GM18498 (cell line): ENCODE results near the gene MAGEL2.

Experiments
- ATAC-seq: cut with Tn5 transposase; IDR thresholded peaks from one replicate; pipeline ENCODE4 v1.9.1; 2021; ENCODE audit warnings: mild to moderate bottlenecking, moderate library complexity; ENCODE audit not compliant: unreplicated experiment

Gene MAGEL2

DNA sequence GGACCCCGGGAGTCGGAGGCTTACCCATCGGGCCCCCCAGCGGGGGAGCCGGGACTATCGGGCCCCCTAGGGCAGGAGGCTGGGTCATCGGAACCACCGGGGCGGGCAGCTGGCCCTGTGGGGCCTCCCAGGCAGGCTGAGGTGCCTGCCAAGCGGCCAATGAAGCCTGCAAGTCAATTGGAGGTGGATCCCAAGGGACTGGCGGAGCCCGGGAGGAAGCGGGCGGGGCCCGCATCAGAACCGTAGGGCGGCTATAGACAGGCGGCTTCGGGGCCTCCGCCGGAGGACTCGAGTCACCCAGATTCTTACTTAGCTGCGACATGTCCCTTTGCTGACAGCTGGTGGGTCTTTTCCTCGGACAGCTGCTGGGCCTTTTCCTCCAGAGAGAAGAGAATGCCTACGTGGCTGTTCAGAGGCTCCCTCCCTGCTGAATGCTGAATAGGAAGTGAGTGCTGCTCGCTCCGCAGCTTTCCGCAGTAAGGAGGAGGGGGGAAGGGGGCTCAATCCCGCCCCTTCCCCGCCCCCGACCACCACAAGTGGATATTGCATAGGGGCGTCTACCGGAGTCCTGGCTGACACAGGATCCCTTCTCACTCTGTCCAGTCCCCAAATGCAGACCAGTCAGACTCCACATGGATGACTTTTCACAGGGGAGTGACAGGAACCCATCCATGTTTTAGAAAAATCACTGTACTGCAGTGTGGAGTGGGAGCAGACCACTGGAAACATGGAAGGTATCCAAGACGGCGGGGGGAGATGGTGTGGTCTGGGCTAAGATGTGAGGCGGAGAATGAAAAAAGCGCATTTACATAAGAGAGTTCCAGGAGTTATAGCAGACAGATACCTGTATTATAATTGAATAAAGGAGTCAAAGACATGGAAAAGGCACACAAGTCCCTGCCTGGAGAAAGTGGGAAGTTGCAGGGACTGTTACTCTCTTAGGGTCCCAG is at the start of gene MAGEL2:
MAGEL2 (minus strand) TSS at position 447 of the 950 bp plus-strand sequence; CDS start at position 322, 125 bp downstream.
- no peak for ATAC-seq

DNA sequence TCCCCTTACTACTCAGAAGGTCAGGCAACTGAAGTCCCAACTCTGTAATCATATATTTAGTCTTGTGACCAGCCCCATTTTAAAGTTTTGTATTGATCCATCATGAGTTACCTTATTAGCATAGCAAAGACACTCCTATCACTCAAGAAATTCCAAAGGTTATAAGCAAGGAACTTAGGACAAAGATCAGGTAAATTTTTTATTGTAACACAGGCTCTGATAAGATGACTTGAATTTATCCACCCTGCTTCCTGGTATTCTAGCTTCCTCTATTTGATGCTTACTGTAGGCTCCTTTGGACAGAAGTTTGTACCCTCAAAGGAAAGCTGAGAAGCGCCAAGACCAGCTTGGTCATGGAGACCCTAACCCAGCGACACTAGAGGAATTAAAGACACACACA is 47.6 kb upstream of the MAGEL2 start:
- ATAC-seq = no peak

DNA sequence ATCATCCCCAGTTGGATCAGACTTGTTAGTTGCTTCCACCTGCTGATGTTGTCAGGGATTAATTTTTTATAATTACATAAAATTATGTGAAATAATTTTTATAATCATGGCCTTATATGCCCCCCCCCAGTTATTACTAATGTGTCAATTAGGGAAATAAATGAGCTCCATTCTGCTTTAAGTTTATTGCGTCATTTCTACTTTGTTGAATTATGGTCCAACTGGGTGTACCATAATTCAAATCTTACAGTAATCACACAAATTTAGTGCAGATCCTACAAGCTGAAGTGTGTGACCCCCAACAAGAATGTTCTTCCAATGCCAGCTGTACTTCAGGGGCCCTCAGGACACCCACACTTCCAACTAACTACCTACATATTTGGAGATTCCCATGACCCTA is 46.9 kb upstream of the MAGEL2 start:
- ATAC-seq = no peak

DNA sequence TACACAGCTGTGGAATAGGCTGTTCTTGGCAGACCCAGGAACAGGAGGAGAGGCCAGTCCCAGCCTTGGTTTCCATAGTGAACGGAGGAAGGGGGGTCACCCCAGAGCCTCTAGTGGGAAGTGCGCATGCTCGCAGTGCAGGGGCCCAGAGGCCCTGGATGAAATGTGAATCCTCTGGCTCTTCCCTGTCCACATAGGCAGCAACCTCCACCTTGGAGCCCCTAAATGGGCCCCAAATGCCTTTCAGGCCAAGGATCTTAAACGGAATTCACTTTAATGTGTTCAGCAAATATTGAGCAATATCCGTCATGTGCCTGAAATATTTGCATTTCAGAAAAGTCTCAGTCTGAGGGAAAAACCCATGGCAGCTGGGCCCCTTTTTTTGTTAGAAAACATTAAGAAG is 42.8 kb upstream of the MAGEL2 start:
- ATAC-seq = no peak

DNA sequence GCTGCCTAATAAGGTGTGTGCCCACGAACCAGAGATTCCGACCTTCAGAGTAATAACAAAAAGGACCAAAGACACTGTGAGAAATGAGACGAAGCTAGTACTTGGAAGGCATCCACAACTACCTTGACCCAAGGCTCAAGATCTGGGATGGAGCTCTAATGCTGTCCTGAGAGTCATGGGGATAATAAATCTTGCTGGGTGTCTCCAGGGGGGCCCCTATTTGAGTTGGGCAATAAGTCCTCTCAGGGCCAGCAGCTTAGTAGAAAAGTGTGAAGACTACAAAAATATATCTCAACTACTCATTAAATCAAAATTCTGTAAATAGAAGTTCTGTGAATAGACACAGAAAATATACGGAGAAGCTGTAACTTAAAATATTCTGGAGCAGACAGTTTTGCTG is 42.3 kb upstream of the MAGEL2 start:
- ATAC-seq = no peak

DNA sequence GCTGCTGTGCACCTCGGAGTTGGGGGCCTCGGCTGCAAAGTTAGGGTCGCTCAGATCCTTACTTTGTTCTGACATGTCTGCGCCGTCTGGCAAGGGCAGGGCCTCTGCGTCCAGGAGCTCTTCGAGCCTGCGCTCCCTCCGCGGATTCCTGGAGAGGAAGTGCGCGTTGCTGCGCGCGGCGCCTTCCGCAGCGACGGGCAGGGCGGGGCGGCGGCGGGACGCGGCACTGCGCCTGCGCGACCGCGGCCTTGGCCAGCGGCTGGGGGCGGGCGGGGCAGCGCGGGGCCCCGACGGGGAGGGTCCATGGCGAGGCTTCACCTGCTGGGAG is 39.4 kb upstream of the MAGEL2 start, which contains the start of gene NDN:
NDN (minus strand) TSS at position 163 of the 328 bp plus-strand sequence; CDS start at position 75, 88 bp downstream.
- ATAC-seq = no peak

DNA sequence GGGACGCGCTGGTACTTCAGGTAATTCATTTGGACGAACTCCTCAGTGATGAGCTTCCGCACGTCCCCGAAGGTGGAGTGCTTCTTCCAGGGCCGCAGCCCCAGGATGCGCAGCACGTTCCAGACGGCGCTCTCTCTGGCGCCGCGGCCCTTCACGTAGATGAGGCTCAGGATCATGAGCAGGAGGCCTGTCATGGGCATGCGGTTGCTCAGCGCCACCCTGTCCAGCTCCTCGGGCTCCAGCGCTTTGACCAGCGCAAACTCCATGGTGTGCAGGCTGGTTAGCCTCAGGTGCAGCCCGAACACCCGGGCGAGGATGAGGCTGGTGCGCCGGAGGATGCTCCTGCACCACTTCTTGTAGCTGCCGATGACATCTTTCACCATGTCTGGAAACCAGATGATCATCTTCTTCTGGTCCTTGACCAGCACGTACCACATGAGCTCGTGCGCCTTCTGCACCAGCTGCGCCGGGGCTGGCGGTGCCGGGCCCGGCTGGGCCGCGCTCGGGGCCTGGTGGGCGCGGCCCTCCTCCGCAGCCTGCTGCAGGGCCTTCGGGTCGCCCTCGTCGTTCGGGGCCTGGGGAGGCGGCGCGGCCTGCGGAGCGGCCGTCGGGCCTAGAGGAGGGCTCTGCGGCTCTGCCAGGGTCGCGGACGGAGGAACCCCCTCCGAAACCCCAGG is 38.9 kb upstream of the MAGEL2 start:
- no peak for ATAC-seq

DNA sequence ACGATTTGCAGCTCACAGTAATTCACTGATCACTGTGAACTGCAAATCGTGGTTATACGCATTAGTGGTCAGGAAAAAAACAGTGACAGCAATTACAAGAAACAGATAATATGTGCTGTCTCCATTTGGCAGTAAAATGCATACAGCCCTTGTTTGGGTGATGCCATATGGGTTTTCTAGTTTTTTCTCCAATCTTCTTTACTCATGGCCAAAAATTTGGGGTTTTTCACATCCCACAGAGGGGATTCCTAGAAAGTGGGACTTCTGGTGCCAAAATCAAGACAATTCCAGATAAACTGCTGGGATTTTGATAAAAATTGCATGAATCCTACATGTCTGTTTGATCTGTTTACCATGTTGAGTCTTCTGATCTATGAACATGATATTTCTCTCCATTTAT is 23.8 kb upstream of the MAGEL2 start:
- no peak for ATAC-seq

DNA sequence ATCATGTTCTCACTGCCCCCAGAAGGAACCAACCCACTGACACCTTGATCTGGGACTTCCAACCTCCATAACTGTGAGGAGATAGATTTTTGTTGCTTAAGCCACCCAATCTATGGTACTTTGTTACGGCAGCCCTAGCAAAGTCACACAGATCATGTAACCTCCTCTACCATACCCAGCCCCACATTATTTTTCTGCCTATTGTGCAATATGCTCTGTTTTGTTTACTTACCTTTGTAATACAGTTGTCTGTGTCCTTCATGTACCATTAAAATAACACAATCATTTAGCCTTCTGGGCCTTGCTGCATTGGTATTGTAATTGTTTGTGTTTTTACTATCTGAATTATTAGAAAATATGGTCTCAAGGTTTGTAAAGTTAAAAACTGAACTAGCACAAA is 23.3 kb upstream of the MAGEL2 start:
- ATAC-seq = no peak

DNA sequence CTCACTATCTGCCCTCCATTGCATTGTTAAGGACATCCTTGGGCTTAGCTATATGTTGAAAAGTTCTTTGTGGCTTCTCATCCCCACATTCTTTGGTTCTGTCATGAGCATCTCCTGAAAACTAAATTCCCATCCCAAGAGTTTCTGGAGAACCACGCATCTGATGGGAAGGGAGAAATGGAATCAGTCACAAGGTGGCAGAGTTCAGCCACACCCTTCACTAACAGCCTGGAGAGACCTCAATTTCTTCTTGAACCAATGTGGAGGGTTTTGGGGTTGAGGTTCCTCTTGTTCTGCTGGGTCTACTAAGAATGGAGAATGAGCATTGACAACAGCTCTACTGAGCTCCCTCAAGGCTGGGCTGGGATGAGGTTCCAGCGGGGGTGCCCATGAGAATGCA is 15.6 kb upstream of the MAGEL2 start:
- ATAC-seq = no peak

DNA sequence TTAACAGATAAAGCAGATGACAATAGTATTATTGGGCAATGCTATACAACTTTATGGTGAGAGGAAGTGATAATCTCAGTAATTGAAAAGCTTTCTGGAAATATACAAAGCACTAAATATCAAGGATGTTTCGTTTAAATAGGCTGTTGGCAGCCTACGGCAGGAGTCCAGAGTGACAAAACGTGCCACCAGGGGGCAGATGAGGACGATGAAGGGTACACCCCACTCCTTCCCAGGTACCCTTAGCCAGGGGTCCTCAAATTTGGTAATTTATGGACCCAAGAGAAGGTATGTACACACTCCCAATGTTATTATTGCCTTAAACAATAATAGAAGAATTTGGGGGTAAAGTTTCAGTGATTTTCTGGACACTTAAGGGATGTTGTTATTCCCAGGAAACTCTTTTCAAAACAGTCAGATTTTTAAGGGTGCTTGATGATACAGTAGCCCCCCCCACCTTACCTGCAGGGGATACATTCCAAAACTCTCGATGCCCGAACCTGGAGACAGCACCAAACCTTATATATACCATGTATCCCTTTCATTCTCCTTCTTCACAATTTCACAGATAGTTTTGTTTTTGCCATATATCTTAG is 1.4 kb upstream of the MAGEL2 start:
- no peak for ATAC-seq

DNA sequence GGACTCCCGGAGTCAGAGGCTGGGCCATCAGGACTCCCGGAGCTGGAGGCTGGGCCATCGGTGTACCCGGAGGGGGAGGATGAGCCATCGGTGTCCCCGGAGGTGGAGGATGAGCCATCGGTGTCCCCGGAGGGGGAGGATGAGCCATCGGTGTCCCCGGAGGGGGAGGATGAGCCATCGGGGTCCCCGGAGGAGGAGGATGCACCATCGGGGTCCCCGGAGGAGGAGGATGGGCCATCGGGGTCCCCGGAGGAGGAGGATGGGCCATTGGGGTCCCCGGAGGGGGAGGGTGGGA is 719 bp downstream of the MAGEL2 start:
- no peak for ATAC-seq

DNA sequence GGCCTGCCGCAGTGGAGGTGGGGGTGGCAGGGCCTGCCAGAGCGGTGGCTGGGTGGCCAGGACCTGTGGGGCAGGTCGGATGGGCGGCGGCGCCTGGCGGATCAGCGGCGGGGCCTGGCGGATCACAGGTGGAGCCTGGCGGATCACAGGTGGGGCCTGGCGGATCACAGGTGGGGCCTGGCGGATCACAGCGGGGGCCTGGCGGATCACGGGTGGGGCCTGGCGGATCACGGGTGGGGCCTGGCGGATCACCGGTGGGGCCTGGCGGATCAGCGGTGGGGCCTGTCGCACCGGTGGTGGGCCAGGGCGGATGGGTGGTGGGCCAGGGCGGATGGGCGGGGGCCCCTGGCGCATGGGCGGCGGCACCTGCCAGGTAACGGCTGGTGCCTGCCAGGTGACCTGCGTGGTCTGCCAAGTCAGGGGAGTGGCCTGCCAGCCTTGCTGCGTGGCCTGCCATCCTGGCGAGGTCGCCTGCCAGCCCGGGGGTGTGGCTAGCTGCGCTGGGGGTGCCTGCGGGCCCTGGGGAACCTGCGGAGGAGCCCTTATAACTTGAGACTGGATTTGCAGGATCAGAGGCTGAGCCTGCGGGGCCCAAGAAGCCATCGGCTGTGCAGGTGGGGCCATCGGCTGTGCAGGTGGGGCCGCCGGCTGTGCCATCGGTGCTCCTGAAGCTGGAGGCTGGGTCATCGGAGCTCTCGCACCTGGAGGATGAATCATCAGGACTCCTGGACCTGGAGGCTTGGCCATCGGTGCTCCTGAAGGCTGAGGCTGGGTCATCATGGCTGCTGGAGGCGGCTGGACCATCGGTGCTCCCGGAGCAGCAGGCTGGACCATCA is 1.3 kb downstream of the MAGEL2 start:
- ATAC-seq = no peak

DNA sequence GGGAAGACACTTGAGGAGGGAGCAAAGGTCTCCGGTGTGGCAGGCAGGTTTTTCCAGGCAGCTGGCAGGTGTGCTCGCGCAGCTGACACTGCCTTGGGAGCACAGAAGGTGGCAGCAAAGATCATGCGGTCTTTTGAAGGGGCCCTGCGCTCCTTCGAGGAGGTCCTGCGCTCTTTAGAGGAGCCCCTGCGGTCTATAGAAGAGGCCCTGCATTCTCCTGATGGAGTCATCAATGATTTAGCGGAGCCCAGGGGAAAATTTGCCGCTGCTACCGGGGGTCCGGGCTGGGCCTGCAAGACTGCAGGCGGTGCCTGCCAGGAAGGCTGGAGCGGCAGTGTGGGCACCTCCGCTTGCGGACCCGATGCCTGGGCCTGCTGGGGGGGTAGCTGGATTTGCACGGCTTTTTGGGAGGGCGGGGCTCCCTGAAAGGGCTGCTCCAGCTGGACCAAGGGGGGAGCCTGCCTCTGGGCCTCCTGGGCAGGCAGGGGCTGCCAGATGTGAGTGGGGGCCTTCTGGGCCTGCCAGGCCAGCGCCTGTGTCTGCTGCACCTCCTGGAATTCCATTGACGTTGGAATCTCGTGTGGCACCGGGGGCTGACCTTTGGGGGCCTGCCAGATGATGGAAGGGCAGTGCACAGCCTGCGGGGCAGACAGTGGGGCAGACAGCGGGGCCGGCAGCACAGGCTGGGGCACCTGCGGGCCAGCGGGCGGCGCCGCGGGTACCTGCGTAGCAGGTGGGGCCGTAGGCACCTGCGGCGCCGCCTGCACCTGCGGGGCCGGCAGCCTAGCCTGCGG is 2.1 kb downstream of the MAGEL2 start:
- no peak for ATAC-seq

DNA sequence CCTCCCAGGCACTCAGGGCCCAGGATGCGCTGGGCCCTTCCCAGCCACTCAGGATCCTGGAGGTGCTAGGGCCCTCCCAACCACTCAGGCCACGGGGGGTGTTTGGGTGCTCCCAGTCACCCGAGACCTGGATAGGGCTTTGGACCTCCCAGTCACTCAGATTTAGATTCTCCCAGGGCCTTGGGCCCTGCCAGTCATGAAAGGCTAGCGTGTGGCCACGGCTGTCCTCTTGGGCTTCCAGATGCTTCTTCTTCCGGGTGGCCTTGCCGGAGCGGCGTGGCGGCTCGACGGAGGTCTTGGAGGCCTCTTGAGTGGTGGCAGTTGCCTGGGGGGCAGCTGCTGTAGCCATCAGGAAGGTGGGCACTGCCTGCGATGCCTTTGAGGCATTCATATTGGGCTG is 2.8 kb downstream of the MAGEL2 start:
- ATAC-seq = no peak

DNA sequence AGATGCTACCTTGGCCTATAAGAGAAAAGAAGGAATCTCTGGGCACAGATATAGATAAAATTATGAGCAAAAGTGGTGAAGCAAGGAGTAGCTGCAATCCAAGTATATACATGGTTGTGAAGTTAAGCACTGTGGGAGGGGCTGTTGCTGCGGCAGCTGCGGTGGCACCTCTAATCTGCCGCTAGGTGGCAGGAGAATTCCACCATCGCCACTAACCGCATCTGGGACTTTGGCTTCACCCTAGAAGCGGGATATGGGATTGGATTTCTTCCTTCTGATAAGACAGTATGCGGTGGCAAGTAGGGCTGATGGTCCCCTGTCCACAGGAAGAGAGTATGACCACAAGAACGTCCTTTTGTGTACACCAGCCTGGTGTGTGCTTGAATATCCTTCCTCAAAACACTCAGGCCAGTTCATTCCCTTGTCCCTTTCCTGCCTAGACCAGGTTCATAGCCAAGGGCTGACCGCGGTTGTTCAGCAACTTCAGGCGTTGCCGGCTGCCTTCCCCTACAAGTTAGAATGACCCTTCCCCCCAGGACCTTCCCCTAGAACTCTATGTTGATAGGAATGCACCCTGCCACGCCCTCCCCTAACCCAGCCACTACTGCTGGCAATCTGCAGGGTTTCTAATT is 5.1 kb downstream of the MAGEL2 start:
- no peak for ATAC-seq

DNA sequence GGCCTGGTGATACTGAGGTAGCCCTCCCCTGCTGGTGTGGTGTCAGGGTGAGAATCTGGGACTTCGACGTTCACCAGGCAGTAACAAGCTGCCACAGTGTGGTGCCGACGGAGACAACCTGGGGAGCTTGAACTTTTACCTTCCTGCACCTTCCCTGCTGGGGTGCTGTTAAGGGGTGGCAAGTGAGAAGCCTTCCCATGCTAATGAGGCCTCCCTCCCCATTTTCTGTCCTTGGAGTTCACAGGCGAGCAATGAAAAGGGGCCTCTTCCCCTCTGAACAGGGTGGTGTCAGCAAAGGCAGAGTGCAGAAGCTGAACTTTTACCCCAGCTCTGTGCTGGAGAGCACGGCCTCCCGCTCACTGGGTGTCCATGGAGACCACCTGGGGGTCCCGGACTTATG is 13.5 kb downstream of the MAGEL2 start:
- no peak for ATAC-seq

DNA sequence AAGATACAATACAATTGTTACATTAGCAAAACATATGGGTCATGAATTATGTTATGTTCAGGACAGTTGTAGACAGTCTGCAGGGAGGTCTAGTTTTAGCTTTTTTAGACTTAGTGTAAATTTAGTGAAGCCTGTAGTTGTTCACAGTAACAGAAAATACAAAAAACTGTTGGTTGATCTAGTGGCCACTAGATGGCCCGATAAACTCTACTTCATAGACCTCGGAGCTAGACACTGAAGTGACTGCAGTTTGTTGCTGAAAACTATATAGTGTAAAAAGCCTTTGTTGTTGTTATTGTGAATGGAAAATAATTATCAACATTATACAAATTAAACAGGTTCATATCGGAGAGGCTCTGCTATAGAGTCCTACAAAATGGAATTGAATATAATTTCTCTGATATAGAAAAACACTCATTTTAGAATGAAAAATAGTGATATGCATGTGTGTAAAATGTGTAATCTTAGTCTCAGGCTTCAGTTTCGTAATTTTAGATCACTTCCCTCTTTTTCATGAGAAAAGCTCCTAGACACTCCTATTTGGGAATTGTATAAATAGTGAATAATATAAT is 18.3 kb downstream of the MAGEL2 start:
- no peak for ATAC-seq

DNA sequence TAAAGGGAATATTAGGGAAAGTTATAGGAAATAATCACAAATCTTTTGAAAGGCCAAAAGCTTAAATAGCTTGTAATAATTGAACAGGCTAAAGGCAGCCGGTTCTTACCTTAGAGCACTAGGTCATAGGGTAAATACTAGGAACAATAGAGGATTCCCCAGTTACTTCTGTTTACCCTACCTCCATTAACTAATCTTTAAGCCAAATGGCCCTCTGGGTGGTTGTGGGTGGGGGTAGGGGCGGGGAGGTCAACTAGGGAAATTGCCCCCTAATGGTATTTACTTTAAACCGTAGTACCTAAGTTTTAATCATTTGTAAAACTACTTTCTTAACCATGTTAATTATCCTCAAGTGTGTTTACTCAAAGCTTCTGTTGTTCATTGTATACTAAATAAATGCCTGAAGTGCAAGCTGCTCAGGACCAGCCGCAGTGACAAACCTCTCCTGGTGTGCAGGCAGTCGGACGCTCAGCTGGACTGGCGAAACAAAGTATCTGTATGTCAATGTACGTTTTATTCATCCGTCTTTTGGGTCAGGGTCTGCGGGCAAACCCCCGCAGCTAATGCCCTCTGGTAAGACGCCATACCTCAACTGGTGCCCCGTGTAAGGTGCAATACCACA is 18.9 kb downstream of the MAGEL2 start:
- no peak for ATAC-seq
